Activated B cell treated with CpG ODN at 0.5 μM for 24 hours (primary cell): Measurements from ENCODE around the gene RPA3. TPM values are rescaled to one million over a fixed set of nuclear protein-coding genes. Genes with fewer than 3 reads are reported as not detected.
A peak's percentile ranks its signal among the peaks of the same experiment; 100 is the strongest.

Source experiments
- ATAC-seq: fragments of 200-7000 bp; cut with Tn5 transposase; one replicate; pipeline ENCODE4 v1.10.0; 2021; ENCODE audit warnings: low read depth, mild to moderate bottlenecking, moderate library complexity
- CTCF ChIA-PET: fragments of 350-600 bp; sonication (Branson Sonifier 250); formaldehyde crosslinking; loops from one replicate; lab custom pipeline; 2021; ENCODE audit warnings: antibody characterized with exemption; lab: Charles Lee
- POLR2A ChIA-PET: fragments of 350-600 bp; sonication (Branson Sonifier 250); formaldehyde crosslinking; loops from one replicate; lab custom pipeline; 2021; ENCODE audit warnings: antibody characterized with exemption; lab: Charles Lee
- DNase-seq: peaks from one replicate; pipeline ENCODE4 v3.0.0; 2022
- H3K27ac Mint-ChIP-seq: one replicate; pipeline ENCODE4 v1.8.0; 2020; ENCODE audit warnings: mixed read lengths
- H3K27me3 Mint-ChIP-seq: one replicate; pipeline ENCODE4 v1.8.0; 2021; ENCODE audit warnings: mixed read lengths
- H3K36me3 Mint-ChIP-seq: one replicate; pipeline ENCODE4 v1.8.0; 2021; ENCODE audit warnings: low read depth, mixed read lengths
- H3K4me1 Mint-ChIP-seq: one replicate; pipeline ENCODE4 v1.8.0; 2021; ENCODE audit warnings: mixed read lengths
- H3K4me3 Mint-ChIP-seq: one replicate; pipeline ENCODE4 v1.8.0; 2020; ENCODE audit warnings: mild to moderate bottlenecking, mixed read lengths
- H3K9me3 Mint-ChIP-seq: one replicate; pipeline ENCODE4 v1.8.0; 2020; ENCODE audit warnings: mixed read lengths
- intact Hi-C: fragments of 100-400 bp; cut with micrococcal nuclease; formaldehyde crosslinking; loops from one replicate; pipeline ENCODE4 v1.15.1; 2024
- total RNA-seq: library from RNA; stranded (reverse); gene quantifications from 2 replicates; pipeline ENCODE4 v1.2.3, GENCODE V29; 2022
- TF ChIP-seq, protein P1 (sequence below): fragments of 200-600 bp; IDR thresholded peaks from one replicate; pipeline ENCODE4 v1.8.0; 2022; ENCODE audit warnings: antibody characterized with exemption, mild to moderate bottlenecking

The RPA3 gene
- total RNA-seq, 1 donor from 2014 or later = 64.9 TPM

- Mint-ChIP-seq H3K9me3 (peaks cover 12% of the 10 kb centered on the region), H3K27ac (no peak overlapping the region), H3K36me3 (peaks cover 46% of the 10 kb centered on the region), H3K27me3 (no peaks in the 10 kb centered on the region), H3K4me3 (no peak overlapping the region), H3K4me1 (peaks cover 34% of the 10 kb centered on the region)
- CTCF ChIA-PET = no interaction called here
- intact Hi-C loops = no loop called here
- TF ChIP-seq, protein P1, sequence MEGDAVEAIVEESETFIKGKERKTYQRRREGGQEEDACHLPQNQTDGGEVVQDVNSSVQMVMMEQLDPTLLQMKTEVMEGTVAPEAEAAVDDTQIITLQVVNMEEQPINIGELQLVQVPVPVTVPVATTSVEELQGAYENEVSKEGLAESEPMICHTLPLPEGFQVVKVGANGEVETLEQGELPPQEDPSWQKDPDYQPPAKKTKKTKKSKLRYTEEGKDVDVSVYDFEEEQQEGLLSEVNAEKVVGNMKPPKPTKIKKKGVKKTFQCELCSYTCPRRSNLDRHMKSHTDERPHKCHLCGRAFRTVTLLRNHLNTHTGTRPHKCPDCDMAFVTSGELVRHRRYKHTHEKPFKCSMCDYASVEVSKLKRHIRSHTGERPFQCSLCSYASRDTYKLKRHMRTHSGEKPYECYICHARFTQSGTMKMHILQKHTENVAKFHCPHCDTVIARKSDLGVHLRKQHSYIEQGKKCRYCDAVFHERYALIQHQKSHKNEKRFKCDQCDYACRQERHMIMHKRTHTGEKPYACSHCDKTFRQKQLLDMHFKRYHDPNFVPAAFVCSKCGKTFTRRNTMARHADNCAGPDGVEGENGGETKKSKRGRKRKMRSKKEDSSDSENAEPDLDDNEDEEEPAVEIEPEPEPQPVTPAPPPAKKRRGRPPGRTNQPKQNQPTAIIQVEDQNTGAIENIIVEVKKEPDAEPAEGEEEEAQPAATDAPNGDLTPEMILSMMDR = no peak
- DNase-seq = no peak
- no peak for ATAC-seq
- POLR2A ChIA-PET = no interaction called here
Measured at GRCh38 chr7:7673240-7673550, 45.2 kb downstream of the RPA3 start.

DNA sequence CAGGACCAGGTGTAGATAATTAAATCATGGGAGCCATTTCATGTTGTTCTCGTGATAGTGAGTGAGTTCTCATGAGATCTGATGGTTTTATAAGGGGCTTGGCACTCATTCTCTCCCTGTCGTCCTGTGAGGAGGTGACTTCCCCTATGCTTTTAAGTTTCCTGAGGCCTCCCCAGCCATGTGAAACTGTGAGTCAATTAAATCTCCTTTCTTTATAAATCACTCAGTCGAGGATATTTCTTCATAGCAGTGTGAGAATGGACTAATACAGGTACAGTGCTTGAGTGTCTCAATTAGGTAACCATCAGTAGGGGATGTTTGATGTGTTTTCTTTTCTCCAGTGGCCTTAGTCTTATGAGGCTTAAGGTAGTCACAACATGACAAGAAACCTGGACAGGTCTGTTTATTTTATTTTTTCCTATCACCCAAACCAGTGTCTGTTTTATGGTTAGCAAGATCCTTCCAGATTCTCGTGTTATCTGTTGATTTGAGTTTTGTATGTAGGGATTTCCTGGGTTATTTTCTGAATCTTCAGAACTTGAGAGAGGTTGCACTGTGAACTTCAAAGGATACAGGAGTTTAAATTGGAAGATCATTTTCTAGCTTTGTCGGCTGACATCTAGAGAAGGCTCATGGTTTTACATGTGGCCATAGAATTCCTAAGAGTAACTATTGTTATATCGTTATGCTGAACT lies 45.7 kb downstream of the RPA3 start:
- ATAC-seq (no peak), DNase-seq (no peak)
- TF ChIP-seq, protein P1 = no peak
- Mint-ChIP-seq H3K36me3 (peaks cover 46% of the 10 kb centered on the region), H3K9me3 (peaks cover 9% of the 10 kb centered on the region), H3K4me1 (peaks cover 34% of the 10 kb centered on the region), H3K27me3 (no peaks in the 10 kb centered on the region), H3K4me3 (no peak overlapping the region), H3K27ac (peak overlapping the region; percentile 25)
- ChIA-PET POLR2A (no interaction called here), CTCF (no interaction called here)
- intact Hi-C loops = no loop called here

- DNase-seq (no peak), ATAC-seq (no peak)
- Mint-ChIP-seq H3K36me3 (peaks cover 46% of the 10 kb centered on the region), H3K27ac (peak overlapping the region; percentile 26), H3K4me1 (peaks cover 34% of the 10 kb centered on the region), H3K4me3 (no peak overlapping the region), H3K9me3 (peaks cover 7% of the 10 kb centered on the region), H3K27me3 (no peaks in the 10 kb centered on the region)
- ChIA-PET CTCF (interaction anchor here (0.6 to 1.1 kb wide), 2 partner anchors 10 to 518 kb away, joined by 3 to 4 read pairs; no protein-coding TSS in a partner anchor), POLR2A (no interaction called here)
- intact Hi-C loops = loop anchor here (2.0 kb wide), 1 partner anchor 19 kb away; no protein-coding TSS in a partner anchor
- TF ChIP-seq, protein P1 = no peak
Measured at GRCh38 chr7:7671361-7671760, 47.0 kb downstream of the RPA3 start.

DNA sequence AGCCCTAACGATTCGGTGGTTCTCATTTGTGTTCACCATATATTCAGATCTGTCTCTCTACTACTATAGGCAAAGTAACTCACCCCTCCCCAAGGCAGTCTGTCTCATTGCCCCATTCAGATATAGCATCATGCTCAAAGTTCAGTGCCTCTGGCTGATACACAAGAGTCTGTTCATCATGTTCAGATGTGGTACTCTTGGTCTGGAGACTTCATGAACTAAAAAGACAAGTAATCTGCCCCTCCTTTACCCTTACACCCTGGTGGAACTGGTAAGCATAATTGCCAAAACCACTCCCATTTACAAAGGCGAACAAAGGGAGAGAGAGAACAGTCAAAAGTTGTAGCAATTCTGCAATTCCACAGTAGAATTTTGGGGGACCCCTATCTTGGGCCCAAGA lies 47.9 kb downstream of the RPA3 start:
- intact Hi-C loops = loop anchor here (2.0 kb wide), 1 partner anchor 18 kb away; no protein-coding TSS in a partner anchor
- POLR2A ChIA-PET = no interaction called here
- Mint-ChIP-seq H3K4me3 (no peak overlapping the region), H3K27me3 (no peaks in the 10 kb centered on the region), H3K27ac (no peak overlapping the region), H3K9me3 (peaks cover 7% of the 10 kb centered on the region), H3K36me3 (peaks cover 37% of the 10 kb centered on the region), H3K4me1 (peaks cover 31% of the 10 kb centered on the region)
- DNase-seq (no peak), ATAC-seq (no peak)
- CTCF ChIA-PET = no interaction called here
- TF ChIP-seq, protein P1 = no peak

- ATAC-seq (no peak), DNase-seq (no peak)
- H3K4me3 Mint-ChIP-seq = no peak overlapping the region
- intact Hi-C loops = no loop called here
- CTCF ChIA-PET = no interaction called here
- peaks cover 23% of the 10 kb centered on the region for H3K36me3 Mint-ChIP-seq
- TF ChIP-seq, protein P1 = no peak
- H3K27ac Mint-ChIP-seq = no peak overlapping the region
- no peaks in the 10 kb centered on the region for H3K27me3 Mint-ChIP-seq
- peaks cover 37% of the 10 kb centered on the region for H3K4me1 Mint-ChIP-seq
- H3K9me3 Mint-ChIP-seq = peaks cover 7% of the 10 kb centered on the region
- POLR2A ChIA-PET = interaction anchor here (0.6 to 0.7 kb wide), 2 partner anchors 58 to 263 kb away, joined by 3 to 4 read pairs; no protein-coding TSS in a partner anchor
Measured at GRCh38 chr7:7668706-7669105, 49.7 kb downstream of the RPA3 start.
